ENCODE measurements around the gene LIG4. TPM values are rescaled to one million over a fixed set of nuclear protein-coding genes. Genes with fewer than 3 reads are reported as not detected.

The LIG4 gene
- polyA plus RNA-seq, 1 of the 3 experiments (the other 2 are of a cell fraction) = 3.3 TPM

Other genes with a start within 250 kb of the LIG4 start
- 2.9 and 4.0 TPM in 2 replicates for gene ABHD13, start 2.9 kb upstream of the LIG4 start, polyA plus RNA-seq (2012; rRNA removed)
- gene TNFSF13B, start 54.2 kb upstream of the LIG4 start, polyA plus RNA-seq (2012; rRNA removed) = 0.03 and 0.26 TPM in 2 replicates